ENCODE measurements around the gene C16orf96. TPM values are rescaled to one million over a fixed set of nuclear protein-coding genes. Genes with fewer than 3 reads are reported as not detected.

The C16orf96 gene
- total and polyA plus RNA-seq, 2 donors (not counting 1 experiment from before 2014, with no cell fraction given) = 0.31 to 0.79 TPM

DNA sequence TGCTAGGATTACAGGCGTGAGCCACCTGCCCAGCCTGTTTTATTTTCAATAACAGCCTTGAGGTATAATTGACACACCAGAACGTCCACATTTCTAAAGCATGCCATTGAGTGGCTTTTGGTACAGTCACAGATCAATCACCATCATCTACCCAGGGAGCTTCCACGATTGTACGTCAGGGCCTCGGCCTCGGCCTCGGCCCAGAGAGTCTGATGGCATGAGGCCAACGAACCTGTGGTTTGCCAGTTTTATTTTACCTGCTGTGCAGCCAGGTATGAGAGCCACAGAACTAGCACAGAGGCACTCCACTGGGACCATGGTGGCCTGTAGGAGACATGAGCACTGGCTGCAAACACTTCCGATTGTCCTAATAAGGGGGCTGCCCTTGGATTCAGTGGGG is 50.2 kb downstream of the C16orf96 start:
- CTCF ChIA-PET = no interaction called here
- H3K4me3 Mint-ChIP-seq = no peak overlapping the region
- POLR2A ChIA-PET = no interaction called here
- H3K27ac ChIP-seq (ENCODE audit: low read length in 2 of 2) = no peak overlapping the region
- no peak overlapping the region for H3K4me2 ChIP-seq (replicated peaks; ENCODE audit: low read depth, low read length, poor library complexity, severe bottlenecking)
- no peaks in the 10 kb centered on the region for H3K4me1 ChIP-seq (ENCODE audit: control insufficient read depth in 2 of 2, insufficient read depth in 2 of 2, low read length in 2 of 2)
- 84% methylated on average over 5 of the region's 9 CpGs for whole genome bisulfite sequencing (ENCODE audit: insufficient coverage)
- peaks cover 0 to 6% (median 0%) of the 10 kb centered on the region in 4 experiments for H3K27me3 ChIP-seq (replicated peaks in 1 of 4; ENCODE audit: control extremely low read depth in 1 of 4, control insufficient read depth in 3 of 4, insufficient read depth in 4 of 4, low read length in 3 of 4)
- H4K20me1 ChIP-seq (ENCODE audit: control insufficient read depth, insufficient read depth, low read length, poor library complexity, severe bottlenecking) = peaks cover 24% of the 10 kb centered on the region
- H2AFZ ChIP-seq (ENCODE audit: insufficient read depth, low read depth, low read length, poor library complexity, severe bottlenecking) = no peak overlapping the region
- ATAC-seq (ENCODE audit: low read depth) (no peak), DNase-seq (no peak)
- no peak overlapping the region for H3K4me3 ChIP-seq (ENCODE audit: control extremely low read depth in 1 of 5, extremely low read depth in 1 of 5, insufficient read depth in 1 of 5, low read depth in 2 of 5, low read length in 4 of 5)
- H3K27me3 Mint-ChIP-seq = no peaks in the 10 kb centered on the region
- intact Hi-C loops (cut with micrococcal nuclease) = no loop called here
- H3K4me1 Mint-ChIP-seq = peaks cover 1% of the 10 kb centered on the region
- H3K9ac ChIP-seq (ENCODE audit: low read length) = no peak overlapping the region
- H3K79me2 ChIP-seq (ENCODE audit: control insufficient read depth, insufficient read depth, low read length) = peaks cover 6% of the 10 kb centered on the region
- H3K36me3 ChIP-seq (replicated peaks in 1 of 2; ENCODE audit: control extremely low read depth in 1 of 2, control insufficient read depth in 1 of 2, extremely low read depth in 1 of 2, insufficient read depth in 2 of 2, low read length in 1 of 2) = peaks cover 0 to 7% of the 10 kb centered on the region in 2 experiments
- H3K9me3 Mint-ChIP-seq (ENCODE audit: insufficient read depth) = no peaks in the 10 kb centered on the region
- H3K27ac Mint-ChIP-seq = no peak overlapping the region
- no peaks in the 10 kb centered on the region for H3K9me3 ChIP-seq (ENCODE audit: control extremely low read depth in 1 of 3, control insufficient read depth in 2 of 3, insufficient read depth in 1 of 3, low read length in 2 of 3)
- no peak for TF ChIP-seq EZH2 (IDR thresholded peaks at IDR 0.05; ENCODE audit: borderline replicate concordance, insufficient read depth, low read depth, low read length, poor library complexity, severe bottlenecking)
- TF ChIP-seq, protein P1, sequence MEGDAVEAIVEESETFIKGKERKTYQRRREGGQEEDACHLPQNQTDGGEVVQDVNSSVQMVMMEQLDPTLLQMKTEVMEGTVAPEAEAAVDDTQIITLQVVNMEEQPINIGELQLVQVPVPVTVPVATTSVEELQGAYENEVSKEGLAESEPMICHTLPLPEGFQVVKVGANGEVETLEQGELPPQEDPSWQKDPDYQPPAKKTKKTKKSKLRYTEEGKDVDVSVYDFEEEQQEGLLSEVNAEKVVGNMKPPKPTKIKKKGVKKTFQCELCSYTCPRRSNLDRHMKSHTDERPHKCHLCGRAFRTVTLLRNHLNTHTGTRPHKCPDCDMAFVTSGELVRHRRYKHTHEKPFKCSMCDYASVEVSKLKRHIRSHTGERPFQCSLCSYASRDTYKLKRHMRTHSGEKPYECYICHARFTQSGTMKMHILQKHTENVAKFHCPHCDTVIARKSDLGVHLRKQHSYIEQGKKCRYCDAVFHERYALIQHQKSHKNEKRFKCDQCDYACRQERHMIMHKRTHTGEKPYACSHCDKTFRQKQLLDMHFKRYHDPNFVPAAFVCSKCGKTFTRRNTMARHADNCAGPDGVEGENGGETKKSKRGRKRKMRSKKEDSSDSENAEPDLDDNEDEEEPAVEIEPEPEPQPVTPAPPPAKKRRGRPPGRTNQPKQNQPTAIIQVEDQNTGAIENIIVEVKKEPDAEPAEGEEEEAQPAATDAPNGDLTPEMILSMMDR (IDR thresholded peaks at IDR 0.05) = no peak

GRCh38 chr16:4607841-4608703 is 51.9 kb downstream of the C16orf96 start:
- Histone ChIP-seq H3K27ac (ENCODE audit: low read length in 2 of 2) (no peak overlapping the region), H3K4me3 (ENCODE audit: control extremely low read depth in 1 of 5, extremely low read depth in 1 of 5, insufficient read depth in 1 of 5, low read depth in 2 of 5, low read length in 4 of 5) (no peak overlapping the region), H3K4me2 (replicated peaks; ENCODE audit: low read depth, low read length, poor library complexity, severe bottlenecking) (no peak overlapping the region), H3K9ac (ENCODE audit: low read length) (no peak overlapping the region), H4K20me1 (ENCODE audit: control insufficient read depth, insufficient read depth, low read length, poor library complexity, severe bottlenecking) (peaks cover 39% of the 10 kb centered on the region), H2AFZ (ENCODE audit: insufficient read depth, low read depth, low read length, poor library complexity, severe bottlenecking) (no peak overlapping the region), H3K27me3 (replicated peaks in 1 of 4; ENCODE audit: control extremely low read depth in 1 of 4, control insufficient read depth in 3 of 4, insufficient read depth in 4 of 4, low read length in 3 of 4) (no peaks in the 10 kb centered on the region), H3K36me3 (replicated peaks in 1 of 2; ENCODE audit: control extremely low read depth in 1 of 2, control insufficient read depth in 1 of 2, extremely low read depth in 1 of 2, insufficient read depth in 2 of 2, low read length in 1 of 2) (peaks cover 0 to 7% of the 10 kb centered on the region in 2 experiments), H3K4me1 (ENCODE audit: control insufficient read depth in 2 of 2, insufficient read depth in 2 of 2, low read length in 2 of 2) (peaks cover 3 to 8% of the 10 kb centered on the region in 2 donors), H3K79me2 (ENCODE audit: control insufficient read depth, insufficient read depth, low read length) (peaks cover 20% of the 10 kb centered on the region), H3K9me3 (ENCODE audit: control extremely low read depth in 1 of 3, control insufficient read depth in 2 of 3, insufficient read depth in 1 of 3, low read length in 2 of 3) (no peaks in the 10 kb centered on the region)
- ChIA-PET POLR2A (no interaction called here), CTCF (interaction anchor here (0.5 kb wide), 1 partner anchor 27 kb away, joined by 3 read pairs; no protein-coding TSS in a partner anchor)
- H3K4me3 Mint-ChIP-seq = no peak overlapping the region
- H3K4me1 Mint-ChIP-seq = peaks cover 3% of the 10 kb centered on the region
- TF ChIP-seq, protein P1 (IDR thresholded peaks at IDR 0.05) = no peak
- no peak for TF ChIP-seq EZH2 (IDR thresholded peaks at IDR 0.05; ENCODE audit: borderline replicate concordance, insufficient read depth, low read depth, low read length, poor library complexity, severe bottlenecking)
- no peak for ATAC-seq (ENCODE audit: low read depth)
- H3K27me3 Mint-ChIP-seq = no peaks in the 10 kb centered on the region
- no peak overlapping the region for H3K27ac Mint-ChIP-seq
- intact Hi-C loops (cut with micrococcal nuclease) = no loop called here
- no peak for DNase-seq
- H3K9me3 Mint-ChIP-seq (ENCODE audit: insufficient read depth) = no peaks in the 10 kb centered on the region
- 97% methylated on average over 20 of the region's 22 CpGs for WGBS (ENCODE audit: insufficient coverage)
